ENCODE data around the gene AOPEP. TPM values are rescaled to one million over a fixed set of nuclear protein-coding genes. Genes with fewer than 3 reads are reported as not detected.

Gene AOPEP
- polyA plus RNA-seq, 1 experiment, result 40.0 TPM

- ChIA-PET CTCF (interaction anchor here (0.6 to 0.7 kb wide), 2 partner anchors 52 to 1904 kb away, joined by 3 read pairs; no protein-coding TSS in a partner anchor), POLR2A (no interaction called here)
- DNase-seq (ENCODE audit: low read depth, low spot score), result no peak
These were observed 5.5 kb upstream of the AOPEP start for GRCh38 chr9:94720846-94721549.

GRCh38 chr9:94721754-94722153 is 4.7 kb upstream of the AOPEP start:
- DNase-seq (ENCODE audit: low read depth, low spot score), result no peak
- TF ChIP-seq, protein P1, sequence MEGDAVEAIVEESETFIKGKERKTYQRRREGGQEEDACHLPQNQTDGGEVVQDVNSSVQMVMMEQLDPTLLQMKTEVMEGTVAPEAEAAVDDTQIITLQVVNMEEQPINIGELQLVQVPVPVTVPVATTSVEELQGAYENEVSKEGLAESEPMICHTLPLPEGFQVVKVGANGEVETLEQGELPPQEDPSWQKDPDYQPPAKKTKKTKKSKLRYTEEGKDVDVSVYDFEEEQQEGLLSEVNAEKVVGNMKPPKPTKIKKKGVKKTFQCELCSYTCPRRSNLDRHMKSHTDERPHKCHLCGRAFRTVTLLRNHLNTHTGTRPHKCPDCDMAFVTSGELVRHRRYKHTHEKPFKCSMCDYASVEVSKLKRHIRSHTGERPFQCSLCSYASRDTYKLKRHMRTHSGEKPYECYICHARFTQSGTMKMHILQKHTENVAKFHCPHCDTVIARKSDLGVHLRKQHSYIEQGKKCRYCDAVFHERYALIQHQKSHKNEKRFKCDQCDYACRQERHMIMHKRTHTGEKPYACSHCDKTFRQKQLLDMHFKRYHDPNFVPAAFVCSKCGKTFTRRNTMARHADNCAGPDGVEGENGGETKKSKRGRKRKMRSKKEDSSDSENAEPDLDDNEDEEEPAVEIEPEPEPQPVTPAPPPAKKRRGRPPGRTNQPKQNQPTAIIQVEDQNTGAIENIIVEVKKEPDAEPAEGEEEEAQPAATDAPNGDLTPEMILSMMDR (IDR thresholded peaks at IDR 0.05; ENCODE audit: low read depth, low read length), result no peak
- Histone ChIP-seq H3K27me3 (ENCODE audit: control insufficient read depth, insufficient read depth, low read length) (no peaks in the 10 kb centered on the region), H3K9me3 (ENCODE audit: control insufficient read depth, insufficient read depth, low read length) (no peaks in the 10 kb centered on the region; the same call in 1 of the 2 replicates), H3K4me3 (ENCODE audit: low read depth, low read length) (no peak overlapping the region), H3K27ac (ENCODE audit: low read depth, low read length) (no peak overlapping the region)
- ChIA-PET CTCF (no interaction called here), POLR2A (no interaction called here)

More at GRCh38 chr9:94720846-94721549, 5.5 kb upstream of the AOPEP start:
- Histone ChIP-seq H3K27me3 (ENCODE audit: control insufficient read depth, insufficient read depth, low read length) (no peaks in the 10 kb centered on the region), H3K4me3 (ENCODE audit: low read depth, low read length) (no peak overlapping the region), H3K9me3 (ENCODE audit: control insufficient read depth, insufficient read depth, low read length) (no peaks in the 10 kb centered on the region), H3K27ac (ENCODE audit: low read depth, low read length) (no peak overlapping the region)
- TF ChIP-seq, protein P1 (IDR thresholded peaks at IDR 0.05; ENCODE audit: low read depth, low read length), result no peak

DNA sequence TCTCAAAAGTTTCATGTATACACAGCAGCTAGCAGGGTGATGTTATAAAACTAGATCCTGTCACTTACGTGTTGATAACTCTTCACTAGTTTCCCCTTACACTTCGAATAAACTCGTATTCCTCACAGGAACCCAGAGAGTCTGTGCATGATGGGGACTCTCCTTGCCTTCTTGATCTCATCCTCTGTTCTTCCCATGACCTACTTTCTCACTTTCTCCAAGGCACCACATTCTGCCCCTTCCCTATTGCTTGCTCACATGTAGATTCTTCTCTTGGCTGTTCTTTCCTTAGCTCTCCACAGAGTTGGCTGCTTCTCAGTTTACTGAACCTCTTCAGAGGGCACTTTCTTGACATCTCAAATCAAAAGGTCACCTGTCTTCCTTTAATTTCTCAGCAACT is 1.2 kb upstream of the AOPEP start:
- no peak overlapping the region for H3K4me3 ChIP-seq (ENCODE audit: low read depth, low read length)
- ChIA-PET CTCF (interaction anchor here (1.4 kb wide), 1 partner anchor 44 kb away, joined by 12 read pairs; no protein-coding TSS in a partner anchor), POLR2A (no interaction called here)
- no peaks in the 10 kb centered on the region for H3K27me3 ChIP-seq (ENCODE audit: control insufficient read depth, insufficient read depth, low read length)
- no peak for DNase-seq (ENCODE audit: low read depth, low spot score)
- no peaks in the 10 kb centered on the region; the same call in 1 of the 2 replicates for H3K9me3 ChIP-seq (ENCODE audit: control insufficient read depth, insufficient read depth, low read length)
- TF ChIP-seq, protein P1 (IDR thresholded peaks at IDR 0.05; ENCODE audit: low read depth, low read length), result no peak
- no peak overlapping the region for H3K27ac ChIP-seq (ENCODE audit: low read depth, low read length)

DNA sequence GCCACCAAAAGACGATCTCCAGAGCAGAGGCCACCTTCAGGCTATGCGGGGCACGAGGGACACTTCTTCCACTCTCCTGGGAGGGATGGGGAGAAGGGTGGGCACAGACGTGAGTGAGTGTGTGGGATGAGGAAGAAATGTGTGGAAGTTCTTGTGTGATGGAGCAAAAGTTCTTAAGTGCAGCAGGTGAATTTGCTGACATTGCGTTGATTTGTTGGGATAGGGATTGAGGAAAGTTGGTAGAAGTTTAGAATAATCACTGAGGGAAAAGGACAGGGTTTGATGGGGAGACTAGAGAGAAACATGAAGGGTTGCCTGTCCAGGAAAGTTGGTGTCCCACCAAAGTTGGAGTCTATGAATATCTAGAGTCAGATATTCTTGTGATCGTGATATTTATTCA is 2.2 kb downstream of the AOPEP start:
- TF ChIP-seq, protein P1 (IDR thresholded peaks at IDR 0.05; ENCODE audit: low read depth, low read length), result no peak
- no peak for DNase-seq (ENCODE audit: low read depth, low spot score)
- H3K27me3 ChIP-seq (ENCODE audit: control insufficient read depth, insufficient read depth, low read length), result no peaks in the 10 kb centered on the region
- CTCF ChIA-PET, result no interaction called here
- POLR2A ChIA-PET, result no interaction called here
- H3K27ac ChIP-seq (ENCODE audit: low read depth, low read length), result no peak overlapping the region
- H3K4me3 ChIP-seq (ENCODE audit: low read depth, low read length), result no peak overlapping the region
- H3K9me3 ChIP-seq (ENCODE audit: control insufficient read depth, insufficient read depth, low read length), result no peaks in the 10 kb centered on the region; the same call in 1 of the 2 replicates

DNA sequence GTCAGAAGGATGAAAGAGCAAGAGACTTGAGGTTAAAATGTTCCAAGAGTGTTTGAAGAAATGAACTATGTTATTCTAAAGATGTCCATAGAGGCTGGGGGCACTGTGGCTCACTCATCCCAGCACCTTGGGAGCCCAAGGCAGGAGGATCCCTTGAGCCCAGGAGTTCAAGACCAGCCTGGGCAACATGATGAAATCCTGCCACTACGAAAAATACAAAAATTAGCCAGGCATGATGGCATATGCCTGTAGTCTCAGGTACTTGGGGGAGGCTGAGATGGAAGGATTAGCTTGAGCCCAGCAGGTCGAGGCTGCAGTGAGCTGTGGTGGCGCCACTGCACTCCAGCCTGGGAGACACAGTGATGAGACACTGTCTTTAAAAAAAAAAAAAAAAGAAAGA is 2.7 kb downstream of the AOPEP start:
- H3K27me3 ChIP-seq (ENCODE audit: control insufficient read depth, insufficient read depth, low read length), result no peaks in the 10 kb centered on the region
- no peak overlapping the region for H3K27ac ChIP-seq (ENCODE audit: low read depth, low read length)
- H3K9me3 ChIP-seq (ENCODE audit: control insufficient read depth, insufficient read depth, low read length), result no peaks in the 10 kb centered on the region; the same call in 1 of the 2 replicates
- TF ChIP-seq, protein P1 (IDR thresholded peaks at IDR 0.05; ENCODE audit: low read depth, low read length), result no peak
- CTCF ChIA-PET, result no interaction called here
- H3K4me3 ChIP-seq (ENCODE audit: low read depth, low read length), result no peak overlapping the region
- POLR2A ChIA-PET, result no interaction called here
- DNase-seq (ENCODE audit: low read depth, low spot score), result no peak
